ENCODE results near the gene BGN.

BGN gene

GRCh38 chrX:153517423-153517822 is 22.6 kb downstream of the BGN start, which contains the start of gene ATP2B3:
Gene ATP2B3, plus strand, starts transcription at chrX:153517642. Its CDS starts 18,606 bp downstream, at chrX:153536248.
- Histone ChIP-seq H3K4me2 (ENCODE audit: low read length) (no peak within 1 kb of the TSS), H3K4me3 (ENCODE audit: low read length) (no peak within 1 kb of the TSS), H3K9ac (ENCODE audit: low read length) (no peak within 1 kb of the TSS), H3K27me3 (ENCODE audit: low read depth, low read length) (no peaks in the 10 kb centered on the region), H4K20me1 (ENCODE audit: insufficient read depth, low read length) (no peaks in the 10 kb centered on the region), H3K27ac (ENCODE audit: low read length) (no peak within 1 kb of the TSS), H3K9me3 (ENCODE audit: insufficient read depth, low read length) (no peaks in the 10 kb centered on the region), H3K4me1 (ENCODE audit: low read length) (no peaks in the 10 kb centered on the region), H3K79me2 (ENCODE audit: low read length) (no peaks in the 10 kb centered on the region), H2AFZ (ENCODE audit: low read depth, low read length) (no peak within 1 kb of the TSS), H3K36me3 (replicated peaks; ENCODE audit: low read depth, low read length) (no peaks in the 10 kb centered on the region)
- TF ChIP-seq EZH2phosphoT487 (IDR thresholded peaks at IDR 0.05; ENCODE audit: low read depth) = no peak
- TF ChIP-seq CTCF (IDR thresholded peaks at IDR 0.05; ENCODE audit: low read depth, low read length) = no peak

GRCh38 chrX:153517946-153518834 is 23.4 kb downstream of the BGN start:
- Histone ChIP-seq H3K4me1 (ENCODE audit: low read length) (no peaks in the 10 kb centered on the region), H3K27ac (ENCODE audit: low read length) (no peak overlapping the region), H4K20me1 (ENCODE audit: insufficient read depth, low read length) (no peaks in the 10 kb centered on the region), H3K9me3 (ENCODE audit: insufficient read depth, low read length) (no peaks in the 10 kb centered on the region), H3K9ac (ENCODE audit: low read length) (no peak overlapping the region), H3K4me3 (ENCODE audit: low read length) (no peak overlapping the region), H3K79me2 (ENCODE audit: low read length) (no peaks in the 10 kb centered on the region), H2AFZ (ENCODE audit: low read depth, low read length) (no peak overlapping the region), H3K36me3 (replicated peaks; ENCODE audit: low read depth, low read length) (no peaks in the 10 kb centered on the region), H3K4me2 (ENCODE audit: low read length) (no peak overlapping the region), H3K27me3 (ENCODE audit: low read depth, low read length) (no peaks in the 10 kb centered on the region)
- no peak for TF ChIP-seq CTCF (IDR thresholded peaks at IDR 0.05; ENCODE audit: low read depth, low read length)
- TF ChIP-seq EZH2phosphoT487 (IDR thresholded peaks at IDR 0.05; ENCODE audit: low read depth) = no peak

GRCh38 chrX:153519569-153520286 is 24.9 kb downstream of the BGN start:
- H2AFZ ChIP-seq (ENCODE audit: low read depth, low read length) = no peak overlapping the region
- no peaks in the 10 kb centered on the region for H3K9me3 ChIP-seq (ENCODE audit: insufficient read depth, low read length)
- H3K4me2 ChIP-seq (ENCODE audit: low read length) = no peak overlapping the region
- no peak for TF ChIP-seq EZH2phosphoT487 (IDR thresholded peaks at IDR 0.05; ENCODE audit: low read depth)
- no peak for TF ChIP-seq CTCF (IDR thresholded peaks at IDR 0.05; ENCODE audit: low read depth, low read length)
- H3K79me2 ChIP-seq (ENCODE audit: low read length) = no peaks in the 10 kb centered on the region
- H3K27ac ChIP-seq (ENCODE audit: low read length) = no peak overlapping the region
- no peak overlapping the region for H3K9ac ChIP-seq (ENCODE audit: low read length)
- no peaks in the 10 kb centered on the region for H4K20me1 ChIP-seq (ENCODE audit: insufficient read depth, low read length)
- H3K36me3 ChIP-seq (replicated peaks; ENCODE audit: low read depth, low read length) = no peaks in the 10 kb centered on the region
- no peaks in the 10 kb centered on the region for H3K4me1 ChIP-seq (ENCODE audit: low read length)
- H3K4me3 ChIP-seq (ENCODE audit: low read length) = no peak overlapping the region
- H3K27me3 ChIP-seq (ENCODE audit: low read depth, low read length) = no peaks in the 10 kb centered on the region

- Histone ChIP-seq H3K36me3 (replicated peaks; ENCODE audit: low read depth, low read length) (no peaks in the 10 kb centered on the region), H3K4me2 (ENCODE audit: low read length) (no peak overlapping the region), H3K9me3 (ENCODE audit: insufficient read depth, low read length) (no peaks in the 10 kb centered on the region), H3K9ac (ENCODE audit: low read length) (no peak overlapping the region), H2AFZ (ENCODE audit: low read depth, low read length) (no peak overlapping the region), H3K4me1 (ENCODE audit: low read length) (no peaks in the 10 kb centered on the region), H3K4me3 (ENCODE audit: low read length) (no peak overlapping the region), H3K79me2 (ENCODE audit: low read length) (no peaks in the 10 kb centered on the region), H4K20me1 (ENCODE audit: insufficient read depth, low read length) (no peaks in the 10 kb centered on the region), H3K27ac (ENCODE audit: low read length) (no peak overlapping the region), H3K27me3 (ENCODE audit: low read depth, low read length) (no peaks in the 10 kb centered on the region)
- TF ChIP-seq EZH2phosphoT487 (IDR thresholded peaks at IDR 0.05; ENCODE audit: low read depth) = no peak
- no peak for TF ChIP-seq CTCF (IDR thresholded peaks at IDR 0.05; ENCODE audit: low read depth, low read length)
These were observed 25.6 kb downstream of the BGN start for GRCh38 chrX:153520287-153520917.
